Measurements from ENCODE around the gene CPT1B. TPM values are rescaled to one million over a fixed set of nuclear protein-coding genes. Genes with fewer than 3 reads are reported as not detected.

CPT1B gene
- total and polyA plus RNA-seq, 2 donors (not counting 1 experiment from before 2014, with no cell fraction given) = 55.0 to 109 TPM

GRCh38 chr22:50606165-50606945, 28.1 kb upstream of the CPT1B start:
- no peaks in the 10 kb centered on the region for H4K20me1 ChIP-seq (ENCODE audit: control insufficient read depth, insufficient read depth, low read length, poor library complexity, severe bottlenecking)
- H2AFZ ChIP-seq (ENCODE audit: insufficient read depth, low read depth, low read length, poor library complexity, severe bottlenecking) = no peak overlapping the region
- Mint-ChIP-seq H3K27me3 (peaks cover 48% of the 10 kb centered on the region), H3K9me3 (ENCODE audit: insufficient read depth) (no peaks in the 10 kb centered on the region), H3K4me1 (peaks cover 8% of the 10 kb centered on the region), H3K27ac (no peak overlapping the region), H3K4me3 (no peak overlapping the region)
- TF ChIP-seq EZH2 (IDR thresholded peaks at IDR 0.05; ENCODE audit: borderline replicate concordance, insufficient read depth, low read depth, low read length, poor library complexity, severe bottlenecking) = no peak
- TF ChIP-seq CTCF (IDR thresholded peaks at IDR 0.05) = no peak
- intact Hi-C loops (cut with micrococcal nuclease) = no loop called here
- H3K9ac ChIP-seq (ENCODE audit: low read length) = no peak overlapping the region
- ATAC-seq (ENCODE audit: low read depth) (no peak), DNase-seq (no peak)
- H3K9me3 ChIP-seq (ENCODE audit: control extremely low read depth in 1 of 3, control insufficient read depth in 2 of 3, insufficient read depth in 1 of 3, low read length in 2 of 3) = no peaks in the 10 kb centered on the region
- no peak overlapping the region for H3K27ac ChIP-seq (ENCODE audit: low read length in 2 of 2)
- peaks cover 0 to 4% of the 10 kb centered on the region in 2 donors for H3K4me1 ChIP-seq (ENCODE audit: control insufficient read depth in 2 of 2, insufficient read depth in 2 of 2, low read length in 2 of 2)
- H3K4me3 ChIP-seq (ENCODE audit: control extremely low read depth in 1 of 5, extremely low read depth in 1 of 5, insufficient read depth in 1 of 5, low read depth in 2 of 5, low read length in 4 of 5) = no peak overlapping the region
- no peak overlapping the region for H3K4me2 ChIP-seq (replicated peaks; ENCODE audit: low read depth, low read length, poor library complexity, severe bottlenecking)
- WGBS (ENCODE audit: insufficient coverage) = 90% methylated on average over 12 of the region's 19 CpGs
- no peaks in the 10 kb centered on the region for H3K36me3 ChIP-seq (replicated peaks in 1 of 2; ENCODE audit: control extremely low read depth in 1 of 2, control insufficient read depth in 1 of 2, extremely low read depth in 1 of 2, insufficient read depth in 2 of 2, low read length in 1 of 2)
- POLR2A ChIA-PET = no interaction called here
- no peaks in the 10 kb centered on the region for H3K79me2 ChIP-seq (ENCODE audit: control insufficient read depth, insufficient read depth, low read length)
- CTCF ChIA-PET = no interaction called here
- peaks cover 0 to 58% (median 18%) of the 10 kb centered on the region in 4 experiments for H3K27me3 ChIP-seq (replicated peaks in 1 of 4; ENCODE audit: control extremely low read depth in 1 of 4, control insufficient read depth in 3 of 4, insufficient read depth in 4 of 4, low read length in 3 of 4)

- H3K27me3 Mint-ChIP-seq = peaks cover 46% of the 10 kb centered on the region
- 76% methylated on average over 20 of the region's 20 CpGs for WGBS (ENCODE audit: insufficient coverage)
Observed at GRCh38 chr22:50605613-50606074, 27.4 kb upstream of the CPT1B start.

More at GRCh38 chr22:50605613-50606074, 27.4 kb upstream of the CPT1B start:
- H3K79me2 ChIP-seq (ENCODE audit: control insufficient read depth, insufficient read depth, low read length) = no peaks in the 10 kb centered on the region
- no peaks in the 10 kb centered on the region for H4K20me1 ChIP-seq (ENCODE audit: control insufficient read depth, insufficient read depth, low read length, poor library complexity, severe bottlenecking)
- Mint-ChIP-seq H3K4me3 (no peak overlapping the region), H3K9me3 (ENCODE audit: insufficient read depth) (no peaks in the 10 kb centered on the region), H3K27ac (no peak overlapping the region), H3K4me1 (peaks cover 8% of the 10 kb centered on the region)
- H2AFZ ChIP-seq (ENCODE audit: insufficient read depth, low read depth, low read length, poor library complexity, severe bottlenecking) = no peak overlapping the region
- H3K27me3 ChIP-seq (replicated peaks in 1 of 4; ENCODE audit: control extremely low read depth in 1 of 4, control insufficient read depth in 3 of 4, insufficient read depth in 4 of 4, low read length in 3 of 4) = peaks cover 0 to 64% (median 18%) of the 10 kb centered on the region in 4 experiments
- DNase-seq (no peak), ATAC-seq (ENCODE audit: low read depth) (no peak)
- no peak for TF ChIP-seq EZH2 (IDR thresholded peaks at IDR 0.05; ENCODE audit: borderline replicate concordance, insufficient read depth, low read depth, low read length, poor library complexity, severe bottlenecking)
- no peak for TF ChIP-seq CTCF (IDR thresholded peaks at IDR 0.05)
- ChIA-PET POLR2A (no interaction called here), CTCF (no interaction called here)
- intact Hi-C loops (cut with micrococcal nuclease) = no loop called here
- H3K27ac ChIP-seq (ENCODE audit: low read length in 2 of 2) = no peak overlapping the region
- no peak overlapping the region for H3K4me2 ChIP-seq (replicated peaks; ENCODE audit: low read depth, low read length, poor library complexity, severe bottlenecking)
- no peaks in the 10 kb centered on the region for H3K9me3 ChIP-seq (ENCODE audit: control extremely low read depth in 1 of 3, control insufficient read depth in 2 of 3, insufficient read depth in 1 of 3, low read length in 2 of 3)
- peaks cover 3 to 4% of the 10 kb centered on the region in 2 donors for H3K4me1 ChIP-seq (ENCODE audit: control insufficient read depth in 2 of 2, insufficient read depth in 2 of 2, low read length in 2 of 2)
- H3K9ac ChIP-seq (ENCODE audit: low read length) = no peak overlapping the region
- H3K4me3 ChIP-seq (ENCODE audit: control extremely low read depth in 1 of 5, extremely low read depth in 1 of 5, insufficient read depth in 1 of 5, low read depth in 2 of 5, low read length in 4 of 5) = no peak overlapping the region
- H3K36me3 ChIP-seq (replicated peaks in 1 of 2; ENCODE audit: control extremely low read depth in 1 of 2, control insufficient read depth in 1 of 2, extremely low read depth in 1 of 2, insufficient read depth in 2 of 2, low read length in 1 of 2) = no peaks in the 10 kb centered on the region
